Measurements from ENCODE around the gene NVL. TPM values are rescaled to one million over a fixed set of nuclear protein-coding genes. Genes with fewer than 3 reads are reported as not detected.

The NVL gene
- total RNA-seq, 1 experiment from 2014 or later, result 21.9 TPM

GRCh38 chr1:224271106-224271505 is 58.9 kb downstream of the NVL start:
- H3K27me3 ChIP-seq (ENCODE audit: insufficient read depth, low read length), result no peaks in the 10 kb centered on the region
- no peaks in the 10 kb centered on the region for H3K79me2 ChIP-seq (ENCODE audit: insufficient read depth, low read length)
- no peak overlapping the region for H3K4me2 ChIP-seq (ENCODE audit: low read length)
- no peaks in the 10 kb centered on the region for H3K9me2 ChIP-seq (ENCODE audit: insufficient read depth)
- no peak for DNase-seq (ENCODE audit: low read depth, low spot score)
- H3K36me3 ChIP-seq (ENCODE audit: control insufficient read depth in 1 of 2, insufficient read depth in 2 of 2, low read length in 2 of 2), result peaks cover 3 to 23% of the 10 kb centered on the region in 2 experiments; a peak in 3 of 4 replicates
- ChIA-PET RAD21 (ENCODE audit: low non-redundant PET in 1 of 2, low total read pairs in 2 of 2, uncharacterized antibody in 2 of 2, unreplicated experiment in 2 of 2) (no interaction called here), CTCF (no interaction called here), POLR2A (no interaction called here)
- TF ChIP-seq ZBTB33 (IDR thresholded peaks at IDR 0.05; ENCODE audit: extremely low read depth, insufficient replicate concordance, low read length), result no peak
- TF ChIP-seq SIN3A (IDR thresholded peaks at IDR 0.05; ENCODE audit: low read depth), result no peak
- TF ChIP-seq ATF3 (IDR thresholded peaks at IDR 0.05), result no peak
- no peak for TF ChIP-seq TCF7L2 (IDR thresholded peaks at IDR 0.05; ENCODE audit: borderline replicate concordance, extremely low read depth, insufficient read depth, insufficient read length)
- no peak for TF ChIP-seq YY1 (IDR thresholded peaks at IDR 0.05; ENCODE audit: extremely low read depth, insufficient replicate concordance, low read depth, low read length)
- no peak for TF ChIP-seq ZNF274 (IDR thresholded peaks at IDR 0.05; ENCODE audit: low read depth, low read length)
- no peak for TF ChIP-seq ZFX (IDR thresholded peaks at IDR 0.05)
- no peak for TF ChIP-seq EZH2 (IDR thresholded peaks at IDR 0.05)
- TF ChIP-seq EGR1 (IDR thresholded peaks at IDR 0.05; ENCODE audit: low read depth), result no peak
- TF ChIP-seq CBX3 (IDR thresholded peaks at IDR 0.05; ENCODE audit: low read depth), result no peak
- TF ChIP-seq ELF1 (IDR thresholded peaks at IDR 0.05; ENCODE audit: borderline replicate concordance, low read depth), result no peak
- no peak for TF ChIP-seq RAD21 (IDR thresholded peaks at IDR 0.05; ENCODE audit: low read depth)
- no peak for TF ChIP-seq POLR2A (IDR thresholded peaks at IDR 0.05; ENCODE audit: borderline replicate concordance, extremely low read depth, insufficient read depth, insufficient read length)
- TF ChIP-seq JUND (IDR thresholded peaks at IDR 0.05), result no peak
- TF ChIP-seq MAX (IDR thresholded peaks at IDR 0.05), result no peak
- no peak for TF ChIP-seq CTCF (IDR thresholded peaks at IDR 0.05 in 2 of 3, conservative IDR thresholded peaks at IDR 0.05 in 1 of 3; ENCODE audit: borderline replicate concordance in 1 of 3, insufficient read depth in 1 of 3, low read depth in 2 of 3, low read length in 2 of 3)
- no peak for TF ChIP-seq FOSL1 (IDR thresholded peaks at IDR 0.05; ENCODE audit: low read depth)
- TF ChIP-seq REST (IDR thresholded peaks at IDR 0.05; ENCODE audit: low read depth), result no peak
- H3K4me1 ChIP-seq (ENCODE audit: control insufficient read depth in 1 of 2, insufficient read depth in 2 of 2, low read length in 2 of 2), result no peaks in the 10 kb centered on the region
- no peaks in the 10 kb centered on the region for H4K20me1 ChIP-seq (ENCODE audit: insufficient read depth)
- ATAC-seq, result no peak
- BruUV-seq (replicated peaks), result no TSS peak
- no peak overlapping the region for H2AFZ ChIP-seq (ENCODE audit: low read depth, low read length, poor library complexity, severe bottlenecking)
- H3K4me3 ChIP-seq (replicated peaks in 1 of 2; ENCODE audit: low read depth in 1 of 2, low read length in 2 of 2), result no peak overlapping the region
- intact Hi-C loops (cut with micrococcal nuclease), result no loop called here
- H3K9me3 ChIP-seq (ENCODE audit: control insufficient read depth in 1 of 2, insufficient read depth in 1 of 2, low read depth in 1 of 2, low read length in 2 of 2), result no peaks in the 10 kb centered on the region
- H3K27ac ChIP-seq (ENCODE audit: low read depth, low read length), result no peak overlapping the region
- no peak overlapping the region for H3K9ac ChIP-seq (ENCODE audit: low read length)

Measured in HCT116 (cell line).